Nephron progenitor cell (in vitro differentiated cells): ENCODE data around the gene IRF2BPL.

Experiments
- DNase-seq: peaks from one replicate; pipeline ENCODE4 v3.0.0; 2021
- H3K27ac Mint-ChIP-seq: 2 replicates; pipeline ENCODE4 v1.8.0; 2021; ENCODE audit warnings: mild to moderate bottlenecking, moderate library complexity, mixed read lengths
- H3K27me3 Mint-ChIP-seq: 2 replicates; pipeline ENCODE4 v1.8.0; 2021; ENCODE audit warnings: mild to moderate bottlenecking, low read depth, mixed read lengths; ENCODE audit not compliant: poor library complexity
- H3K36me3 Mint-ChIP-seq: 2 replicates; pipeline ENCODE4 v1.8.0; 2021; ENCODE audit warnings: low read depth, mixed read lengths
- H3K4me1 Mint-ChIP-seq: 2 replicates; pipeline ENCODE4 v1.8.0; 2021; ENCODE audit warnings: mixed read lengths
- H3K4me3 Mint-ChIP-seq: 2 replicates; pipeline ENCODE4 v1.8.0; 2021; ENCODE audit warnings: mild to moderate bottlenecking, moderate library complexity, mixed read lengths
- H3K9me3 Mint-ChIP-seq: 2 replicates; pipeline ENCODE4 v1.8.0; 2021; ENCODE audit warnings: mild to moderate bottlenecking, moderate library complexity, mixed read lengths
- CTCF ChIP-seq: fragments of 200-600 bp; sonication (generic); IDR thresholded peaks from 2 replicates; pipeline ENCODE4 v1.5.0; 2021; ENCODE audit warnings: antibody characterized with exemption

IRF2BPL gene

GRCh38 chr14:77052281-77053044 is 24.0 kb upstream of the IRF2BPL start:
- no peak for DNase-seq
- Mint-ChIP-seq H3K4me3 (no peak overlapping the region), H3K27ac (no peak overlapping the region), H3K27me3 (peaks cover 13% of the 10 kb centered on the region), H3K36me3 (no peaks in the 10 kb centered on the region), H3K9me3 (peaks cover 14% of the 10 kb centered on the region), H3K4me1 (peaks cover 19% of the 10 kb centered on the region)
- no peak for TF ChIP-seq CTCF

- H3K9me3 Mint-ChIP-seq: peaks cover 8% of the 10 kb centered on the region
- H3K4me3 Mint-ChIP-seq: no peak overlapping the region
- peak overlapping the region; percentile 81 for H3K27ac Mint-ChIP-seq
- H3K4me1 Mint-ChIP-seq: peaks cover 29% of the 10 kb centered on the region
- peaks cover 13% of the 10 kb centered on the region for H3K27me3 Mint-ChIP-seq
- no peaks in the 10 kb centered on the region for H3K36me3 Mint-ChIP-seq
- no peak for TF ChIP-seq CTCF
- DNase-seq: no peak
Measured at GRCh38 chr14:77051116-77051515, 22.6 kb upstream of the IRF2BPL start.

- no peak overlapping the region for H3K27ac Mint-ChIP-seq
- peaks cover 63% of the 10 kb centered on the region for H3K4me1 Mint-ChIP-seq
- H3K4me3 Mint-ChIP-seq: no peak overlapping the region
- H3K9me3 Mint-ChIP-seq: no peaks in the 10 kb centered on the region
- no peak for DNase-seq
- H3K36me3 Mint-ChIP-seq: no peaks in the 10 kb centered on the region
- peaks cover 8% of the 10 kb centered on the region for H3K27me3 Mint-ChIP-seq
- no peak for TF ChIP-seq CTCF
Measured at GRCh38 chr14:77046721-77047120, 18.2 kb upstream of the IRF2BPL start.

- no peak for TF ChIP-seq CTCF
- DNase-seq: no peak
- H3K36me3 Mint-ChIP-seq: no peaks in the 10 kb centered on the region
- no peak overlapping the region for H3K4me3 Mint-ChIP-seq
- no peak overlapping the region for H3K27ac Mint-ChIP-seq
- H3K4me1 Mint-ChIP-seq: peaks cover 68% of the 10 kb centered on the region
- H3K27me3 Mint-ChIP-seq: peaks cover 8% of the 10 kb centered on the region
- H3K9me3 Mint-ChIP-seq: no peaks in the 10 kb centered on the region
Measured at GRCh38 chr14:77045238-77046162, 17.0 kb upstream of the IRF2BPL start.

- Mint-ChIP-seq H3K27me3 (peaks cover 8% of the 10 kb centered on the region), H3K36me3 (no peaks in the 10 kb centered on the region), H3K27ac (no peak overlapping the region), H3K9me3 (no peaks in the 10 kb centered on the region), H3K4me3 (no peak overlapping the region), H3K4me1 (peaks cover 71% of the 10 kb centered on the region)
- TF ChIP-seq CTCF: no peak
- no peak for DNase-seq
Measured at GRCh38 chr14:77044783-77045237, 16.3 kb upstream of the IRF2BPL start.
